ENCODE measurements around the gene PALLD.

PALLD gene

DNA sequence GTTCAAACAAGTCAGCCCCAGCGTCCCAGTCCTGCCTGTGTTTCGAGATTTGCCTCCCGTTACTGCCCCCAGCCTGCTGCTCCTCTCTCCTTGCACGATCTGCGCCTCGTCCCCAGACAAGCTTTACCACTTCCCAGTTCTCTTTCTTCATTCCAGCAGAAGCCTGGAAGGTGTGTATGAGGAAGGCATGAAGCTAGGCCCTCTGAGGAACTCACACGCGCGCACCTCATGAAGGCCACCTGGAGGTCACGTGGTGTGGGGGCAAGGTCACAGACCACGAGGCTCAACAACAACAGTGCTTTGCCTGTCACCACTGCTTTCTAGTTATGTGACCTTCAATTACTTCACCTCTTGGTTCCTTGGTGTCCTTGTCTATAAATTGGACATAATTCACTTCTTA lies 181.0 kb downstream of the PALLD start:
- H3K4me3 ChIP-seq (ENCODE audit: low read depth, low read length) = no peak overlapping the region
- no peak for TF ChIP-seq MYC (IDR thresholded peaks at IDR 0.05; ENCODE audit: low read depth, low read length)
- TF ChIP-seq, protein P1, sequence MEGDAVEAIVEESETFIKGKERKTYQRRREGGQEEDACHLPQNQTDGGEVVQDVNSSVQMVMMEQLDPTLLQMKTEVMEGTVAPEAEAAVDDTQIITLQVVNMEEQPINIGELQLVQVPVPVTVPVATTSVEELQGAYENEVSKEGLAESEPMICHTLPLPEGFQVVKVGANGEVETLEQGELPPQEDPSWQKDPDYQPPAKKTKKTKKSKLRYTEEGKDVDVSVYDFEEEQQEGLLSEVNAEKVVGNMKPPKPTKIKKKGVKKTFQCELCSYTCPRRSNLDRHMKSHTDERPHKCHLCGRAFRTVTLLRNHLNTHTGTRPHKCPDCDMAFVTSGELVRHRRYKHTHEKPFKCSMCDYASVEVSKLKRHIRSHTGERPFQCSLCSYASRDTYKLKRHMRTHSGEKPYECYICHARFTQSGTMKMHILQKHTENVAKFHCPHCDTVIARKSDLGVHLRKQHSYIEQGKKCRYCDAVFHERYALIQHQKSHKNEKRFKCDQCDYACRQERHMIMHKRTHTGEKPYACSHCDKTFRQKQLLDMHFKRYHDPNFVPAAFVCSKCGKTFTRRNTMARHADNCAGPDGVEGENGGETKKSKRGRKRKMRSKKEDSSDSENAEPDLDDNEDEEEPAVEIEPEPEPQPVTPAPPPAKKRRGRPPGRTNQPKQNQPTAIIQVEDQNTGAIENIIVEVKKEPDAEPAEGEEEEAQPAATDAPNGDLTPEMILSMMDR (IDR thresholded peaks at IDR 0.05; ENCODE audit: low read depth, low read length) = no peak
- TF ChIP-seq POLR2A (IDR thresholded peaks at IDR 0.05; ENCODE audit: extremely low read depth, insufficient read length) = no peak
- TF ChIP-seq, protein P2, sequence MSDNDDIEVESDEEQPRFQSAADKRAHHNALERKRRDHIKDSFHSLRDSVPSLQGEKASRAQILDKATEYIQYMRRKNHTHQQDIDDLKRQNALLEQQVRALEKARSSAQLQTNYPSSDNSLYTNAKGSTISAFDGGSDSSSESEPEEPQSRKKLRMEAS (IDR thresholded peaks at IDR 0.05; ENCODE audit: low read depth, low read length) = no peak
- no peak for DNase-seq (ENCODE audit: low read depth)

DNA sequence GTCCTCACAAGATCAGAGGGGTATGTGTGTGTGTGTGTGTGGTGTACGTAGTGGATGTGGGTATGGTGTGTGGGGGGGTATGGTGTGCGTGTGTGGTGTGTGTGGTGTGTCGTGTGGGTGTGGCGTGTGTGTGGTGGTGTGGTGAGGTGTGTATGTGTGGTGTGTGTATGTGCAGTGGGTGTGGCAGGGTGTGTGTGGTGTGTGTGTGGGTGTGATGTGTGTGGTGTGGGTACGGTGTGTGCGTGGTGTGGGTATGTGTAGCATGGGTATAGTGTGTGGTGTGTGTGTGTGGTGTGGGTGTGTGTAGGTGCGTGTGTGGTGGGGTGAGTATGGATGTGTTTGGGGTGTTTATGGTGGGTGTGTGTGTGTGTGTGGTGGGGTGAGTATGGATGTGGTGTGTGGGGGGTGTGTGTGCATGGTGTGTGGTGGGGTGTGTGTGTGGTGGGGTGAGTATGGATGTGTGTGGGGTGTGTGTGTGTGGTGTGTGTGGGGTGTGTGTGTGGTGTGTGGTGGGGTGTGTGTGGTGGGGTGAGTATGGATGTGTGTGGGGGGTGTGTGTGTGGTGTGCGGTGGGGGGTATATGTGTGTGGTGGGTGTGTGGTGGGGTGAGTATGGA lies 182.0 kb downstream of the PALLD start:
- TF ChIP-seq, protein P2 (IDR thresholded peaks at IDR 0.05; ENCODE audit: low read depth, low read length) = no peak
- TF ChIP-seq, protein P1 (IDR thresholded peaks at IDR 0.05; ENCODE audit: low read depth, low read length) = no peak
- TF ChIP-seq MYC (IDR thresholded peaks at IDR 0.05; ENCODE audit: low read depth, low read length) (no peak), POLR2A (IDR thresholded peaks at IDR 0.05; ENCODE audit: extremely low read depth, insufficient read length) (no peak)
- no peak for DNase-seq (ENCODE audit: low read depth)
- no peak overlapping the region for H3K4me3 ChIP-seq (ENCODE audit: low read depth, low read length)

DNA sequence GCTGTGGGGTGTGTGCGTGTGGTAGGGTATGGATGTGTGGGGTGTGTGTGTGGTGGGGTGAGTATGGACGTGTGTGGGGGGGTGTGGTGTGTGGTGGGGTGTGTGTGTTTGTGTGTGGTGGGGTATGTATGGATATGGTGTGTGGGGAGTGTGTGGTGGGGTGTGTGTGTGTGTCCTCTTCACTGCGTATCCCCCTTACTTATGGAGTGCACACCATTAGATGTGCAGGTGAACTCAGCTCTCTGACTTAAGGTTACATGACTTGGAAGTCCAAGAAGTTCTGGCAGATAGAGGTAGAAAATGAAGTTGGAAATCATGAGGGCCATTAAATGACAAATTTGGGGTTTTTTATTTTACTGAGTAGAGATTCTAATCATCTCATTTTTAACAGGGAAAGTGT lies 182.5 kb downstream of the PALLD start:
- DNase-seq (ENCODE audit: low read depth) = no peak
- H3K4me3 ChIP-seq (ENCODE audit: low read depth, low read length) = no peak overlapping the region
- TF ChIP-seq MYC (IDR thresholded peaks at IDR 0.05; ENCODE audit: low read depth, low read length) (no peak), POLR2A (IDR thresholded peaks at IDR 0.05; ENCODE audit: extremely low read depth, insufficient read length) (no peak)
- TF ChIP-seq, protein P1 (IDR thresholded peaks at IDR 0.05; ENCODE audit: low read depth, low read length) = no peak
- TF ChIP-seq, protein P2 (IDR thresholded peaks at IDR 0.05; ENCODE audit: low read depth, low read length) = no peak

DNA sequence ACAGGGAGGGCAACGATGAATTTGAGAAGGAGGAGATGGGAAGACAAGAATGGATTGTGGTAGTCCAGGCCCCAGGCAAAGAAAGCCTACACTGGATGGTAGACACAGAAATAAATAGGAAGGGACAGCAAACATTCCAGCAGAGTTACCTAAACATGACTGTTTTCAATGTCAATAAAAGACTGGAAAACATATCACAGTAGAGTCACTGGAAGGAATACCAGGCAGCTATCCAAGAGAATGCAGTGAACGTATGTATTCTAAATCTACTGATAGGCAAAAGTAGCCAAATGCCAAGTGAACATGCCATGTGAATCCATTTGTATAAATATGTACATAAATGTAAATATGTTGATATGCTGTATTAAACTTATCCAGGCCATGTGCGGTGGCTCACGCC lies 183.0 kb downstream of the PALLD start:
- TF ChIP-seq MYC (IDR thresholded peaks at IDR 0.05; ENCODE audit: low read depth, low read length) (no peak), POLR2A (IDR thresholded peaks at IDR 0.05; ENCODE audit: extremely low read depth, insufficient read length) (no peak)
- TF ChIP-seq, protein P2 (IDR thresholded peaks at IDR 0.05; ENCODE audit: low read depth, low read length) = no peak
- TF ChIP-seq, protein P1 (IDR thresholded peaks at IDR 0.05; ENCODE audit: low read depth, low read length) = no peak
- DNase-seq (ENCODE audit: low read depth) = no peak
- H3K4me3 ChIP-seq (ENCODE audit: low read depth, low read length) = no peak overlapping the region

DNA sequence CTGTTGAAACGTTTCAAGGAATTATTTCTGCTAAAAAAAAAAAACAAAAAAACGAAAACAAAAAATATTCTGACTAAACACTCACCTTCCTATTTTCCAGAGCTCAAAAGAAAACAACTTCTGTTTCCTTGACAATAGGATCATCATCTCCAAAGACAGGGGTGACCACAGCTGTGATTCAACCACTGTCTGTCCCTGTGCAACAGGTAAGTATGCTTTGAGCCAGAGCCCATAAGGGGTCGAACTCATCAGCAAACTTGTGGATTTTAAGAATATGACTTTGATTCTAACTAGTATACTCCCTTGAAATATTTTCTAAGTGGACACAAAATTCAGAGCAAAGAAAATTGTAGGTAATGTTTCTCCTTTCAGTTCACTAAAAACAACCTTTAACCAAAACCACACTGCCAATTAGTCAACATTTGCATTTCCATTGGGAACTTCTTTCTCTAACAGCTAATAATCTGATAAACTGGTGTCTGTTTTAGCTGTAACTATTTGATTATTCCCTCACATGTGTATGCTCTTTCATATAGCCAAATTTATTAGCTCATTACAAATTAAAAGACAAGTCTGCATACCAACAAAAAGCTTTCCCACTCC lies 186.1 kb downstream of the PALLD start:
- no peak for TF ChIP-seq POLR2A (IDR thresholded peaks at IDR 0.05; ENCODE audit: extremely low read depth, insufficient read length)
- DNase-seq (ENCODE audit: low read depth) = no peak
- H3K4me3 ChIP-seq (ENCODE audit: low read depth, low read length) = no peak overlapping the region

DNA sequence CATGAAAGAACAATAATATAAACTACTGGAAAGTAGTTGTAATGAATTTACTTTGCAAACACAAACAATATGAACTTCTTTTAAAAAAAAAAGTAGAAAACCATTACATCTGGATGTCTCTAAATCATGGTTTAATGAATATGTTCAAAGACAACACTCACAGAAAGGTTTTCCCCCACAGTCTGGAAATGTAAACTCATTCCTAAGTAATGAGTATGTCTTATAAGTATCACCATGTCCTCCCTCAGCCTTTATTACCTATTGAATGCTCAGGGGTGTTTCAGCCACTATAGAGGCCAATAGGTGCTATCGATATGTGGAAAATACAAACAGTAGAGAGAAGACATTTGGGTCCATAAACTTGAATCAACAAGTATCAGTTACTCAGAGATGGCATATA lies 186.7 kb downstream of the PALLD start:
- H3K4me3 ChIP-seq (ENCODE audit: low read depth, low read length) = no peak overlapping the region
- TF ChIP-seq, protein P1 (IDR thresholded peaks at IDR 0.05; ENCODE audit: low read depth, low read length) = no peak
- no peak for TF ChIP-seq POLR2A (IDR thresholded peaks at IDR 0.05; ENCODE audit: extremely low read depth, insufficient read length)
- TF ChIP-seq, protein P2 (IDR thresholded peaks at IDR 0.05; ENCODE audit: low read depth, low read length) = no peak
- no peak for TF ChIP-seq MYC (IDR thresholded peaks at IDR 0.05; ENCODE audit: low read depth, low read length)
- no peak for DNase-seq (ENCODE audit: low read depth)
